ENCODE data around the gene STAT3. TPM values are rescaled to one million over a fixed set of nuclear protein-coding genes. Genes with fewer than 3 reads are reported as not detected.

STAT3 gene
- total and polyA plus RNA-seq, 2 donors from 2014 or later = 55.6 to 327 TPM

GRCh38 chr17:42275527-42276358 is 112.5 kb downstream of the STAT3 start:
- Histone ChIP-seq H3K4me3 (ENCODE audit: low read length in 3 of 3) (peak overlapping the region; percentile 68 to 80 (median 77)), H3K27ac (ENCODE audit: low read depth in 2 of 2, low read length in 2 of 2) (peak overlapping the region; percentile 57 to 61), H3K4me1 (ENCODE audit: control insufficient read depth in 2 of 3, insufficient read depth in 2 of 3, low read depth in 1 of 3, low read length in 3 of 3) (peaks cover 0 to 6% (median 3%) of the 10 kb centered on the region in 3 donors), H3K36me3 (ENCODE audit: control insufficient read depth in 2 of 3, insufficient read depth in 3 of 3, low read length in 3 of 3) (no peaks in the 10 kb centered on the region), H3K27me3 (ENCODE audit: control insufficient read depth, insufficient read depth, low read length) (no peaks in the 10 kb centered on the region), H3K9ac (ENCODE audit: low read length in 3 of 3) (peak overlapping the region; percentile 59 to 81 (median 75)), H3K9me3 (ENCODE audit: control insufficient read depth in 2 of 3, insufficient read depth in 1 of 3, low read length in 3 of 3) (no peaks in the 10 kb centered on the region)
- intact Hi-C loops (cut with DNase I) = no loop called here
- no peak for TF ChIP-seq CTCF (IDR thresholded peaks at IDR 0.05; ENCODE audit: borderline replicate concordance, extremely low read depth, insufficient read depth)
- FAIRE-seq (no peak), DNase-seq (peak in 4 of 5 donors; percentile 60 to 81 (median 66))

GRCh38 chr17:42274812-42275526 is 113.3 kb downstream of the STAT3 start:
- Histone ChIP-seq H3K27me3 (ENCODE audit: control insufficient read depth, insufficient read depth, low read length) (no peaks in the 10 kb centered on the region), H3K36me3 (ENCODE audit: control insufficient read depth in 2 of 3, insufficient read depth in 3 of 3, low read length in 3 of 3) (no peaks in the 10 kb centered on the region), H3K27ac (ENCODE audit: low read depth in 2 of 2, low read length in 2 of 2) (peak overlapping the region in 1 of 2 donors; percentile 57), H3K4me3 (ENCODE audit: low read length in 3 of 3) (peak overlapping the region; percentile 68 to 80 (median 77)), H3K9me3 (ENCODE audit: control insufficient read depth in 2 of 3, insufficient read depth in 1 of 3, low read length in 3 of 3) (no peaks in the 10 kb centered on the region), H3K4me1 (ENCODE audit: control insufficient read depth in 2 of 3, insufficient read depth in 2 of 3, low read depth in 1 of 3, low read length in 3 of 3) (peaks cover 0 to 6% (median 3%) of the 10 kb centered on the region in 3 donors), H3K9ac (ENCODE audit: low read length in 3 of 3) (peak overlapping the region; percentile 59 to 81 (median 75))
- FAIRE-seq = no peak
- no peak for TF ChIP-seq CTCF (IDR thresholded peaks at IDR 0.05; ENCODE audit: borderline replicate concordance, extremely low read depth, insufficient read depth)
- DNase-seq = no peak
- intact Hi-C loops (cut with DNase I) = no loop called here

- no peaks in the 10 kb centered on the region for H3K27me3 ChIP-seq (ENCODE audit: control insufficient read depth, insufficient read depth, low read length)
- intact Hi-C loops (cut with DNase I) = no loop called here
- no peak overlapping the region for H3K27ac ChIP-seq (ENCODE audit: low read depth in 2 of 2, low read length in 2 of 2)
- H3K4me3 ChIP-seq (ENCODE audit: low read length in 3 of 3) = no peak overlapping the region
- DNase-seq (no peak), FAIRE-seq (no peak)
- H3K9me3 ChIP-seq (ENCODE audit: control insufficient read depth in 2 of 3, insufficient read depth in 1 of 3, low read length in 3 of 3) = no peaks in the 10 kb centered on the region
- no peak for TF ChIP-seq CTCF (IDR thresholded peaks at IDR 0.05; ENCODE audit: borderline replicate concordance, extremely low read depth, insufficient read depth)
- peaks cover 0 to 6% (median 3%) of the 10 kb centered on the region in 3 donors for H3K4me1 ChIP-seq (ENCODE audit: control insufficient read depth in 2 of 3, insufficient read depth in 2 of 3, low read depth in 1 of 3, low read length in 3 of 3)
- H3K36me3 ChIP-seq (ENCODE audit: control insufficient read depth in 2 of 3, insufficient read depth in 3 of 3, low read length in 3 of 3) = no peaks in the 10 kb centered on the region
- no peak overlapping the region for H3K9ac ChIP-seq (ENCODE audit: low read length in 3 of 3)
Observed at GRCh38 chr17:42274253-42274542, 114.0 kb downstream of the STAT3 start.

Measured in kidney (tissue), 14 donors.